Right renal pelvis (tissue), 4 donors: ENCODE data around the gene TANC2. TPM values are rescaled to one million over a fixed set of nuclear protein-coding genes. Genes with fewer than 3 reads are reported as not detected.

Experiments
- DNase-seq, 4 donors: peaks; one replicate each; pipeline ENCODE4 v3.0.0-alpha.2; 2013; ENCODE audit warnings: low read depth in 4 of 4, low spot score in 3 of 4, missing footprints in 1 of 4
- polyA plus RNA-seq, 4 donors: library from polyadenylated mRNA; unstranded; fragments of 120-200 nt; gene quantifications; one replicate each; pipeline ENCODE4 v1.2.1, GENCODE V29; 2013; ENCODE audit not compliant: insufficient read length in 4 of 4

Gene TANC2
- 10 to 100 TPM; 25.7 to 27.5 (median 26.5) TPM for polyA plus RNA-seq

GRCh38 chr17:62965686-62966425 lies at the start of gene TANC2:
TANC2 (plus strand) TSS chr17:62966235; CDS start chr17:63009560, 43,325 bp downstream.
- DNase-seq: peak; percentile 72 to 73 (median 73)

GRCh38 chr17:62916684-62917571 lies 49.1 kb upstream of the TANC2 start:
- DNase-seq: no peak

DNA sequence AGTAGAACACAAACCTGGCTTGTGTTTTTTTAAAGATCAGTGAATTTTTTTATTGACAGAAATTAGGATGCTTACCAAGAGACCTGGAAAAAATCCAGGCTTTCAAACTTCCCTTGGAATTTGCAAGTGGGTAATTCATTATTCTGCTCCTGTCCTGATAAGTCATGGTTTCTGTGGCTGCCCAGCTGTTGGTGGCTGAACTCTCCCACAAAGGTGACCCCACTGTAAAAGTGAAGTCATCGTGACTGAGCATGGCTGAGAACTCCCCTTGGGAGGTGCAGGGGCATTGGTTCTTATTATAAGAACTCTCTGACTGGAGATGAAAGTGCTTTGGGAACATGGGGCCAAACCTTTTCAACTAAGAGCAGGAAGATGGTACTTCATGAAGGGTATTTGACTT lies 46.6 kb upstream of the TANC2 start:
- DNase-seq: no peak

GRCh38 chr17:62920300-62920699 lies 45.7 kb upstream of the TANC2 start:
- DNase-seq: no peak

- DNase-seq: no peak
Observed at GRCh38 chr17:62921817-62922216, 44.2 kb upstream of the TANC2 start.

GRCh38 chr17:62923258-62924150 lies 42.5 kb upstream of the TANC2 start:
- no peak for DNase-seq

GRCh38 chr17:62925267-62925836 lies 40.7 kb upstream of the TANC2 start:
- DNase-seq: no peak

DNA sequence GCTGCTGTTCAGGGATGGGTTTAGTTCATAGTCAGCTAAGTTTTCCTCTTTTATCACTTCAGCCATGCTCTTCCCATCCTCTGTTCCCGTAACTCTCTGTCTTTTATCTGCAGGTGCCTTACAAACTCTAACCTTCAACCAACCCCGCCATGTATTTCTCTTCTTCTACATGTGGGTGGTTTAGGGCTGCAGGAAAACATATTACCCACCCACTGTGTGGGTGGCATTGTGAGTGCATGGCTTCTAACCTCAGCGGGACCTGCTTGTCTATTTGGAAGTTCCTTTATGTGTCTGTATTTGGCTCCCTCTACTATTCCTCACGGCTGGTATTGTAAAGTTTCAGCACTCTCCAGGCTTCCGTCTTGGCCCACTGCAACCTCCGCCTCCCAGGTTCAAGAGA lies 39.0 kb upstream of the TANC2 start:
- no peak for DNase-seq

DNA sequence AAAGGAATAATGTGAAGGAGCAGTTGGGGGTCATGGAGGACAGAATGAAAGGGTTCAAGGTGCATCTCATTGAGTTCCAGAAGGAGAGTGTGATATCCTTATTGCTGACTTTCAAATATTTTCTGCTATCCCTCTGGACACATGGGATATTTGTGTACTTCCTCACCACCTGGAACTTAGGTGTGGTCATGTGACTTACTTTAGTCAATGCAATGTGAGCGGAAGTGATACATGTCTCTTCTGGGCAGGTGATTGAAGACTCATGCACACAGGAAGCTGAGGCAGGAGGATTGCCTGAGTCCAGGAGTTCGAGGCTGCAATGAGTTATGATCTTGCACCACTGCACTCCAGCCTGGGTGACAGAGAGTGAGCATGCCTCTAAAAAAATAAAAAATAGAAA lies 36.7 kb upstream of the TANC2 start:
- DNase-seq: no peak

DNA sequence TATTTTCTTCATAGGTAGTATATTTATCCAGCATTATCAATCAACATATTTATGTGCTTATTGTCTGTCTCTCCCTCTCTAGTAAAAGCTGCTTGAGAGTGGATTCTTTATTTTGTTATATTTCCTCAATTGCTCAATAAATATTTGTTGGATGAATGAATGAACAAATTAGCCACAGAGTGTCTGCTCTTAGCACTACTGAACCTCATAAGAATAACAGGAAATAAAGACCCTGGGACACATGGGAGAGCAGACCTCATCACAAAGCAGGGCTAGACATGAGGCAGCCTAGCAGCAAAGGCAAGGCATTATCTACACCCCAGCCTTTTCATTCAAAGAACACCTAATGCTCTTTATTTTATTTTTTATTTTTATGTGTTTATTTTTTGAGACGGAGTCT lies 34.9 kb upstream of the TANC2 start:
- DNase-seq: no peak

- DNase-seq: no peak
Observed at GRCh38 chr17:62933501-62934385, 32.3 kb upstream of the TANC2 start.

GRCh38 chr17:62935098-62935497 lies 30.9 kb upstream of the TANC2 start:
- peak in 1 of 4 donors; percentile 35 for DNase-seq

GRCh38 chr17:62935523-62935922 lies 30.5 kb upstream of the TANC2 start:
- no peak for DNase-seq

DNA sequence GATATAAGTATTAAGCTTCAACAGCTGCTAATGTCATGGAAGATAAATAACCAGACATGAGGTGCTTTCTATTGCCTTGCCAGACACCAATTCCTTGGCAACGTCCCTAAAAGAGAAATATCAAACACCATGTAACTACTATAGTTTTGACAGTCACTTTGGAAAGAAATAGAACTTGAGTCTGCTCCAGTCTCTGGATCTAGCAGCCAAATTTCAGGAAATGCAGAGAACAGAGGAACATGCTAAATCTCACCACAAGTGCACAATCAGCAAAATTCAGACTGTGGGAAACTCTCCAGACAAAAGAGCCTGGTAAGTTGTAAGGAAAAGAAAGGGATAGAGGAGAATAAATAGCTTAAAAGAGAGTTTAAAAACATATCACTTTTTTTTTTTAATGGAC lies 28.4 kb upstream of the TANC2 start:
- DNase-seq: no peak

DNA sequence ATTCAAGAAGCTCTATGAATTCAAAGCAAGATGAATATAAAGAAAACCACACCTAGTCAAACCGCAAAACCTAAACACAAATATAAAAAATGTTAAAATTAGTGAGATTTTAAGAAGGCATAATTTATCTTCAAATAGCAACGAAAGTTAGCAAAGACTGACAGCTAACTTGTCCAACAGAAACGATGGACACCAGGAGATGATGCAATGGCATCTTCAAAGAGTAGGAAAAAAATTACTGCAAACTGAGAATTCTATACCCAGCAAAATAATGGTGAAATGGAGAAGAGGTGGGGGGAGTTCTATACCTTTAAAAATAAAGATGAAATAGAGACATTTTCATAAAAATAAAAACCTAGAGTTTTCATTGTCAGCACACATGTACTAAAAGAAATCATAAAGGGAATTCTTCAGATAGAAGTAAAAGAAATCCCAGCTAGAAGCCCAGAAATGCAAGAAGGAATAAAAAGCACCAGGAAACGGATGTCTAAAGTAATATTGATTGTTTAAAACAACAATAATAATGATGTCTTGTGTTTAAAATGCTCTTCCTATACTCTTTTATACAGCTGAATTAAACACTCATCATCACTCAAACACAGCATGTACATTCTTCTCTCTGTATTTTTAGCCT lies 24.6 kb upstream of the TANC2 start:
- no peak for DNase-seq

DNA sequence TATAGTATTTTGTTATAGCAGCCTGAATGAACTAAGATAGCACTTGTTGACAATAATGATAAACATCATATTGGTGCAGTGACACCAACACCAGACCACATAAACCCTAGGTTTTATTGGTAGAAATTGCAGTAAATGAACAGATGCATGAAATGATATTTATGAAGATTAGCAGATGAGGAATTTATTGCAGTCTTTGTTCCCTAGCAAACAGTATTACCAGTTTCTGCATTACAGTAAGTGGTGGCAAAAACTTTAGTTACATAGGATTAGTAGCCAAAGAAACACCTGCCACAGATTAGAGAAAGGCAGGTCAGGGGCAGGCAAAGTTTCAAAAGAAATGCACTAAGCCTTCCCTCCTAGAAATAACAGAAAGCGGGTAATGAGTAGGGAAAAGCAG lies 17.7 kb upstream of the TANC2 start:
- DNase-seq: no peak

DNA sequence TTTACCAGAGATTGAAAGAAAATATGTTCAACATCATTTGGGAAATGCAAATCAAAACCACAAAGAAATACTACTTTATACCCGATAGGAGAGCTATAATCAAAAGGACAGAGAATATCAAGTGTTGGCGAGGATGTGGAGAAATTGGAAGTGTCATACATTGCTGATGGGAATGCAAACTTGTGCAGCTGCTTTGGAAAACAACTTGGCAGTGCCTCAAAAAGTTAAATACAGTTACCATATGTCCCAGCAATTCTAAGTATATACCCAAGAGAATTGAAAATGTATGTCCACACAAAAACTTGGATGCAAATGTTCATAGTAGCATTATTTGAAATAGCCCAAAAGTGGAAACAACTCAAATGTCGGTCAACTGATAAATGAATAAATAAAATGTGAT lies 17.0 kb upstream of the TANC2 start:
- DNase-seq: no peak

- DNase-seq: no peak
Observed at GRCh38 chr17:62950067-62950466, 16.0 kb upstream of the TANC2 start.

DNA sequence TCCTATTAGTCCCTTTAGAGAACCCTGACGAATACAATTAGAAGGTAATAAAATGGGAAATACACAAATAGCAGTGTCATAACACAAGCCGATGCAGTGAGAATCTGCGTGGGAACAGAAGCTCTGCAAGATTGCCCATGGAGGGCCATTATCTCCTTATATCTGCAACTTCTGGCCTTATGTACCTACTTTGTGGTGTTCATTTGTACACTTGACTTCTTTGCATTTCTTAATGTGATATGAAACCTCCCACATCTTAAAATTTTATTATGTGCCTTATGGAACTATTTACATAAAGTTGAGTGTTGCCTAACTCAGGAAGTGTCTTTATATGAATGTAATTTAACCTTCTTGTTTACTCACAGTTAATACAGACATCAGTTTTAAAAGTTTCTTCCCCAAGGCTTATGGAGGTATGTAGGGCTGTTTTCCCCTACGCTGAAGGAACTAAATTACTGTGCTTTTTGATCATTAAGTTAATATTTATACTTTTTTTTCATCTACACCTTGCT lies 10.1 kb upstream of the TANC2 start:
- no peak for DNase-seq
